Measurements from ENCODE around the gene IARS2. TPM values are rescaled to one million over a fixed set of nuclear protein-coding genes. Genes with fewer than 3 reads are reported as not detected.

The IARS2 gene
- total and polyA plus RNA-seq, 2 donors (not counting 3 experiments of a cell fraction or from before 2014, with no cell fraction given): 15.5 to 62.8 TPM

DNA sequence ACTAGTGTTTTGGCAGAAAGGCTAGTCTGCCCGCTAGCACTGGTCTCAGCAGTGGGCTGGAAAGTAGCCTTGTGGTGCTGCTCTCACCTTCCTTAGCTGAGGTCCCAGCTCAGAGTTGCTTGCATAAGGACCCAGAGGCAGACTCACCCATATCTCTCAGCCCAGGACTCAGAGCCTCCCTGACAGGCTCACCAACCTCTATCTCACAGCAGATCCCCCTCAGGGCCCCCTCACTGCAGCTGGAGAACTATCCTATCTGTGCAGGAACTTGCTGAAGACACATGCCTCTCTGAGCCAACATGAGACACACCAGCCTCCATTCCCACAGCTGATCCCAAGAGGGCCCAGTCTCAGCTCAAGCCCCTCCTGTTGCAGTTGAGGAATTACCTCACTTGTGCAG lies 82.6 kb downstream of the IARS2 start:
- Histone ChIP-seq H3K36me3 (ENCODE audit: control insufficient read depth in 2 of 2, extremely low read depth in 1 of 2, insufficient read depth in 2 of 2, low read length in 2 of 2) (peaks cover 5 to 9% of the 10 kb centered on the region in 2 experiments), H3K4me2 (ENCODE audit: insufficient read depth, low read length) (no peak overlapping the region), H2AFZ (ENCODE audit: low read depth, low read length) (no peak overlapping the region), H3K27me3 (ENCODE audit: control insufficient read depth in 2 of 2, insufficient read depth in 2 of 2, low read length in 2 of 2) (no peaks in the 10 kb centered on the region), H3K79me2 (ENCODE audit: control insufficient read depth, insufficient read depth, low read length) (peaks cover 2% of the 10 kb centered on the region), H3K4me1 (ENCODE audit: control insufficient read depth, extremely low read depth, insufficient read depth, low read length) (no peaks in the 10 kb centered on the region), H3K9me1 (replicated peaks; ENCODE audit: control insufficient read depth, extremely low read depth, insufficient read depth, low read length) (no peaks in the 10 kb centered on the region), H3K9ac (replicated peaks; ENCODE audit: extremely low read depth, insufficient read depth, low read length) (no peak overlapping the region), H3K27ac (ENCODE audit: insufficient read depth, low read depth, low read length) (no peak overlapping the region), H3K4me3 (replicated peaks in 1 of 3; ENCODE audit: insufficient read depth in 1 of 3, low read depth in 1 of 3, low read length in 3 of 3) (no peak overlapping the region), H3K9me3 (replicated peaks; ENCODE audit: control insufficient read depth, insufficient read depth, low read length) (no peaks in the 10 kb centered on the region), H4K20me1 (replicated peaks; ENCODE audit: control insufficient read depth, extremely low read depth, insufficient read depth, low read length) (peaks cover 2% of the 10 kb centered on the region)
- DNase-seq (ENCODE audit: low read depth, low spot score) (no peak), FAIRE-seq (no peak)
- ChIA-PET CTCF (interaction anchor here (0.9 to 1.6 kb wide), 2 partner anchors 9 to 14 kb away, joined by 3 to 7 read pairs; no protein-coding TSS in a partner anchor), POLR2A (no interaction called here)
- intact Hi-C loops (cut with micrococcal nuclease) (no loop called here), dilution Hi-C loops (cut with MboI; ENCODE audit: extremely low pct_ligation_motif_present, low sequenced_read_pairs) (no loop called here)
- no TSS peak for BruUV-seq (replicated peaks)
- TF ChIP-seq MYC (IDR thresholded peaks at IDR 0.05; ENCODE audit: low read depth, low read length) (no peak), POLR2AphosphoS5 (IDR thresholded peaks at IDR 0.05; ENCODE audit: insufficient read depth, low read depth, low read length) (no peak), EZH2 (IDR thresholded peaks at IDR 0.05; ENCODE audit: borderline replicate concordance, low read depth, low read length, severe bottlenecking) (no peak), CTCF (IDR thresholded peaks at IDR 0.05; ENCODE audit: extremely low read depth in 1 of 2, insufficient read depth in 1 of 2, low read depth in 1 of 2, low read length in 2 of 2) (no peak)
- TF ChIP-seq, protein P1, sequence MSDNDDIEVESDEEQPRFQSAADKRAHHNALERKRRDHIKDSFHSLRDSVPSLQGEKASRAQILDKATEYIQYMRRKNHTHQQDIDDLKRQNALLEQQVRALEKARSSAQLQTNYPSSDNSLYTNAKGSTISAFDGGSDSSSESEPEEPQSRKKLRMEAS (IDR thresholded peaks at IDR 0.05; ENCODE audit: insufficient read depth, insufficient read length): no peak

GRCh38 chr1:220182111-220182510 lies 88.2 kb downstream of the IARS2 start:
- Histone ChIP-seq H3K27ac (ENCODE audit: insufficient read depth, low read depth, low read length) (no peak overlapping the region), H3K79me2 (ENCODE audit: control insufficient read depth, insufficient read depth, low read length) (no peaks in the 10 kb centered on the region), H3K9ac (replicated peaks; ENCODE audit: extremely low read depth, insufficient read depth, low read length) (no peak overlapping the region), H3K4me2 (ENCODE audit: insufficient read depth, low read length) (no peak overlapping the region), H3K9me1 (replicated peaks; ENCODE audit: control insufficient read depth, extremely low read depth, insufficient read depth, low read length) (no peaks in the 10 kb centered on the region), H2AFZ (ENCODE audit: low read depth, low read length) (no peak overlapping the region), H3K27me3 (ENCODE audit: control insufficient read depth in 2 of 2, insufficient read depth in 2 of 2, low read length in 2 of 2) (no peaks in the 10 kb centered on the region), H3K4me1 (ENCODE audit: control insufficient read depth, extremely low read depth, insufficient read depth, low read length) (peaks cover 5% of the 10 kb centered on the region), H3K36me3 (ENCODE audit: control insufficient read depth in 2 of 2, extremely low read depth in 1 of 2, insufficient read depth in 2 of 2, low read length in 2 of 2) (peaks cover 0 to 3% of the 10 kb centered on the region in 2 experiments), H3K9me3 (replicated peaks; ENCODE audit: control insufficient read depth, insufficient read depth, low read length) (no peaks in the 10 kb centered on the region), H3K4me3 (replicated peaks in 1 of 3; ENCODE audit: insufficient read depth in 1 of 3, low read depth in 1 of 3, low read length in 3 of 3) (no peak overlapping the region), H4K20me1 (replicated peaks; ENCODE audit: control insufficient read depth, extremely low read depth, insufficient read depth, low read length) (peaks cover 2% of the 10 kb centered on the region)
- DNase-seq (ENCODE audit: low read depth, low spot score) (peak; percentile 27), FAIRE-seq (no peak)
- CTCF ChIA-PET: interaction anchor here (1.8 kb wide), 1 partner anchor 13 kb away, joined by 3 read pairs; no protein-coding TSS in a partner anchor
- intact Hi-C loops (cut with micrococcal nuclease): loop anchor here (10.0 kb wide), 1 partner anchor 503 kb away; no protein-coding TSS in a partner anchor
- TF ChIP-seq, protein P1 (IDR thresholded peaks at IDR 0.05; ENCODE audit: insufficient read depth, insufficient read length): no peak
- TF ChIP-seq POLR2A (IDR thresholded peaks at IDR 0.05; ENCODE audit: low read depth, low read length): no peak
- no peak for TF ChIP-seq CTCF (IDR thresholded peaks at IDR 0.05; ENCODE audit: extremely low read depth in 1 of 2, insufficient read depth in 1 of 2, low read depth in 1 of 2, low read length in 2 of 2)
- TF ChIP-seq JUN (IDR thresholded peaks at IDR 0.05; ENCODE audit: borderline replicate concordance, insufficient read depth, insufficient read length, low read depth): no peak
- no peak for TF ChIP-seq POLR2AphosphoS5 (IDR thresholded peaks at IDR 0.05; ENCODE audit: insufficient read depth, low read depth, low read length)
- no peak for TF ChIP-seq MYC (IDR thresholded peaks at IDR 0.05; ENCODE audit: low read depth, low read length)
- TF ChIP-seq GATA2 (IDR thresholded peaks at IDR 0.05; ENCODE audit: insufficient read depth, insufficient read length, low read depth, low read length): no peak
- no peak for TF ChIP-seq FOS (IDR thresholded peaks at IDR 0.05; ENCODE audit: borderline replicate concordance, insufficient read depth, low read length)
- TF ChIP-seq EZH2 (IDR thresholded peaks at IDR 0.05; ENCODE audit: borderline replicate concordance, low read depth, low read length, severe bottlenecking): no peak
- no TSS peak for BruUV-seq (replicated peaks)
- dilution Hi-C loops (cut with MboI; ENCODE audit: extremely low pct_ligation_motif_present, low sequenced_read_pairs): no loop called here
- POLR2A ChIA-PET: no interaction called here

All from endothelial cell of umbilical vein (primary cell).